ENCODE results near the gene PNLIPRP1.

PNLIPRP1 gene

DNA sequence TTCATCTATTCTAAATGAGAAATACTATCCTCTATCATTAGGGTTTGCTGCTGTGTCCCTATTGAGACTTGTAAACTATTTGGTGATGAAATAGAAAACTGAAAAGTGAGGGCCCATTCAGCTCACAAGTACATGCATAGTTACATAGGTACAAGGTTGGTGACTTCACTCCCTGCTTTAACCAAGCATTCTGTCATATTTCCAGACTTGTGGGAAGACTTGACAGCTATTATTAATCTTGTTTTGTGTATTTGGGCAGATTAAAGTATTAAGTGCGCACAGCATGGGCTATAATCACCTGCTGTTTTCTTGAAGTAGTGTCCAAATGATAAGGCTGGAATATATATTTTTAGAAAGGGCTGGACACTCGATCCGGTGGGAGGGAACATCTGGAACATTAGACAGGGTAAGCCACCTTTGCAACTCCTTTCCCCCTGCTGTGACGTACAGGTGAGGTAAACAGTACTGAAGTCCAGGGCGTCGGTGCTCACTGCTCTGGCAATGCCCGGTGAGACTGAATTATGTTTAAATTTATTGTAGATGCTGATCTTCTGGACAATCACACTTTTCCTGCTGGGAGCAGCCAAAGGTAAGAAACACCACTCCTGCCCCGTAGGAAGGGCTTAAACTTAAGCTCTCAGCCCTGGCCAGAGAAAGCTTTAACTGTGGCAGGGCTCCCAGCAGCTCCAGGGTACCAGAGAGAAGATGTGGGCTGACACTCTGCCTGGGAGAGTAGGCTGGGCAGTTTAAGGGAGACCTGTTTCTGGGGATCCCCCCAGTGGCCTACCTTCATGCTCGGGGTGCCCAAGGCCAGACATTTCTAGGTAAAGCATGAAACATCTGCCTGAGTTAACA lies at the start of gene PNLIPRP1:
Gene PNLIPRP1, plus strand, starts transcription at position 370 of the 855 bp plus-strand sequence. Its CDS starts 171 bp downstream, at position 541.
- DNase-seq (ENCODE audit: low spot score): no peak

GRCh38 chr10:116542007-116542677 lies 48.6 kb upstream of the PNLIPRP1 start:
- DNase-seq (ENCODE audit: low spot score): no peak

DNA sequence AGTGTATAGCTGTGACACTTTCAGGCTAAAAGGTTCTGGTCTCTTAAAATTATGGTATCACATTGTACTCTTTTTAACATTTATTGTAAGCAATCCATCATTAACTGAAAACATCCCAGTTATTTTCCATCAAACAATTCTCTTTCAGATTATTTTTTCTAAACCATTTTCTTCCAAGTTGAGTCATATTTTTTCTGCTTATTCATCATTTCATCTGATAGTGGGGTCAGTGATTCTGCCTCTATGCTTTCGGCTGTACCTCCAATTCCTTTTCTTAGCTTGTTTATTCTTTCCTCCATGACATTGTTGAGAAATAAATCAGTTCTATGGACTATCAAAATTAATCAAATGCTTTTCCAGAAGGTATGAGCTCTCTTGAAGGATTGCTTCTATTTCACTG lies 45.6 kb upstream of the PNLIPRP1 start:
- DNase-seq (ENCODE audit: low spot score): no peak

DNA sequence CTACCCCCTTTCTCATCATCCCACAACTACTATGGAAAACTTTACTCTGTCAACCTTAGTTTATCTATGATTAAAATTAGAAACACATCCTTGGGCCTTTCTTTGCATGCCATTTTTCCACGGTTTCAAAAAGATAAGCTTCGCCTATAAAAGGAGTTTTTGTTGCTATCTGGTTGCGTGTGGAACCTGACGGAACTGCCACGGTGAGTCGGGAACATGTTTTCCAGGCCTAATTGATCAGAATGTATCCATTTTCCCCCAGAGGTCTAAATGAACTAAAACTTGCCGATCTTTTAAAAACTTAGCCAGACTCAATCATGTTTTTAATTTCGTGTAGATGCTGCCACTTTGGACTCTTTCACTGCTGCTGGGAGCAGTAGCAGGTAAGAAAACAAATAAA lies 45.0 kb upstream of the PNLIPRP1 start, which contains the start of gene PNLIP:
Gene PNLIP, plus strand, starts transcription at position 176 of the 400 bp plus-strand sequence. Its CDS starts 162 bp downstream, at position 338.
- no peak for DNase-seq (ENCODE audit: low spot score)

DNA sequence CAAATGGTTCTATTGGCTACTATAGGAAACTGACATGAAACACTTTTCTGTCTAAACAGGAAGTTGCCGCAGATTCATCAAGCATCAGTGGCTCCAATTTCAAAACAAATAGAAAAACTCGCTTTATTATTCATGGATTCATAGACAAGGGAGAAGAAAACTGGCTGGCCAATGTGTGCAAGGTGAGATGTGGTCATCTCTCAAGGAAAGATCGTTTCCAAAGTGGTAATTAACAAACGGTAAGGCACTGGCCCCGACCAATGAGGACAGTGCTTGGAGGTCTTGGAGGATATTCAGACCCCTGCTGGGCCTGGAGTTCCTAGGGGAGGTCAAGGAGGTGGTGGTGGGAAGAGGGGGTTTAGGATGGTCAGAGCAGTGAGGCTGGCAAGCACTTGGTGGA lies 42.5 kb upstream of the PNLIPRP1 start:
- no peak for DNase-seq (ENCODE audit: low spot score)

GRCh38 chr10:116553378-116553980 lies 37.3 kb upstream of the PNLIPRP1 start:
- no peak for DNase-seq (ENCODE audit: low spot score)

DNA sequence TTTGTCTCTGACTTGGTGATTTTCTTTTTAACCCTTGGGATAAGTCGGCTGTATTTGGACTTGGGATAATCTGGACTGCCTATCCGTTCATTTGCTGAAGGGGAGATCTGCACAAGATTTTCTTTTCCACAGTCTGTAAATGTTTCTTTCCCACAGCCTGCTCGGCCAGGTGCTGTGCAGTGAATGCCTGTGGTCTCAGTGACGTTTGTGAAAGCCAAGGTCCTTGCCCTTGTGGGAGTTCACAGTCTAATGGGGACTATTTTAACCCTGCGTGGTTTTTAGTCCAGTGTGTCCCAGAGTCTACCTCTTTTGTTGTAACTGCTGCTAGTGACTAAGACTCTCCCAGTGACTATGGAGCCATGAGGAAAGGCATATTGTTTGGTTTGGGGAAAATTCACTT lies 36.1 kb upstream of the PNLIPRP1 start:
- no peak for DNase-seq (ENCODE audit: low spot score)

DNA sequence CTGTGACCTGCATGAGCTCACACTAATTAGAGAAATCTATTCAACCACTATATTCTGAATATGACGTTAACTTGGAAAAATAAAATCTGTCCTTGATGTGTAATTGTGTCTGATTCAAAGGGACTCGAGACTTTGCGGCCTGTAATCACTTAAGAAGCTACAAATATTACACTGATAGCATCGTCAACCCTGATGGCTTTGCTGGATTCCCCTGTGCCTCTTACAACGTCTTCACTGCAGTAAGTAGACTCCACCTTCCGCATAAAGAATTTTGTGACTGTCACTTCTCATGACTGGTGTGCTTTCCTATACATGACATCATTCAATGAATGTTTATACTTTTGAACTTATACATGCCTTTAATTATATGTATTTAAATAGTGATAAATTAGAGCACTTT lies 34.9 kb upstream of the PNLIPRP1 start:
- DNase-seq (ENCODE audit: low spot score): no peak

- DNase-seq (ENCODE audit: low spot score): no peak
Measured at GRCh38 chr10:116557305-116557880, 33.4 kb upstream of the PNLIPRP1 start.

DNA sequence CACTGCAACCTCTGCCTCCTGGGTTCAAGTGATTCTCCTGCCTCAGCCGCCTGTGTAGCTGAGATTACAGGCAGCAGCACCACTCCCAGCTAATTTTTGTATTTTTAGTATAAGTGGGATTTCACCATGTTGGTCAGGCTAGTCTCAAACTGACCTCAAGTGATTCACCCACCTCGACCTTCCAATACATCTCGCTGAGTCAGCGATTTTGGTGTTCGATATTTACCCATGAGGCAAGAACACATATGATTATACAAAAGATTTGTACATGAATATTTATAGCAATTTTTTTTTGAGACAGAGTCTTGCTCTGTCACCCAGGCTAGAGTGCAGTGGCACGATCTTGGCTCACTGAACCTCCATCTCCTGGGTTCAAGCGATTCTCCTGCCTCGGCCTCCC lies 25.2 kb upstream of the PNLIPRP1 start:
- no peak for DNase-seq (ENCODE audit: low spot score)

- DNase-seq (ENCODE audit: low spot score): no peak
Measured at GRCh38 chr10:116566932-116567331, 23.8 kb upstream of the PNLIPRP1 start.

DNA sequence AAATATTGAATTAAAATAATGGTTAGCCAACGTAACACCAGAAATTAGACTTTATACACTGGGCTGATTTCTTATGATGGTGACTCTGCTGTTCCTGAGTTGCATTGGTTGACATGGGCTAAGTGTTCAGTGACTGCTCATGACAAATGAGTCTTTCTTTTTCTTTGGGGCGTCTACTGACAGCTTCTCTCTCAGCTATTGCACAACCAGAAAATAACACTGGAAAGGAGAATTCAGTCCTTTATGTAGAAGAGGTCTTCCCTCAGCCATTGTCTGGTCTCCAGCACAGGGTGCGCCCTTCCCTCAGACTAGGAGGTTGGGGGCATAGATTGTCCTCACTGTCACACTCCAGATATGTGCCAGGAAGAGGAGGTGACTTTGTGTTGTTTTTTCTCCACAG lies 23.4 kb upstream of the PNLIPRP1 start:
- no peak for DNase-seq (ENCODE audit: low spot score)

- DNase-seq (ENCODE audit: low spot score): no peak
Measured at GRCh38 chr10:116574797-116575196, 16.0 kb upstream of the PNLIPRP1 start.

GRCh38 chr10:116587878-116588591 lies 2.7 kb upstream of the PNLIPRP1 start:
- DNase-seq (ENCODE audit: low spot score): no peak

DNA sequence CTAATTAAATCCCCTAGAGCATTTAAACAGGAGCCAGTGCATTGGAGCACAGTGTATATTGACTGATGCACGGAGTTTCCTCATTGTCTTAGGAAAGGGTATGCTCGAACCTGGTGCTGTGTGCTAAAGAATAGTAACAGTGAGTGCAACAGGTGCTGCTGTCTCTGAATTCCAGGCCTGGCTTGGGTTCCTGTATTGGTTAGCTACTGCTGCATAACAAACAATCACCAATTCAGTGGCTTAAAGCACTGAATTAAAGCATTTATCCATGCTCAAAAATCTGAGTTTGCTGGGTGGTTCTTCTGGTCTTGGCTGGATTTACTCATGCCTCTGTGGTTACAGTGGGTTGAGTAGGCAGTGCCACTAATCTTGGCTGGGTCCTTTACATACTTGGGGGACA lies 1.8 kb upstream of the PNLIPRP1 start:
- DNase-seq (ENCODE audit: low spot score): no peak

DNA sequence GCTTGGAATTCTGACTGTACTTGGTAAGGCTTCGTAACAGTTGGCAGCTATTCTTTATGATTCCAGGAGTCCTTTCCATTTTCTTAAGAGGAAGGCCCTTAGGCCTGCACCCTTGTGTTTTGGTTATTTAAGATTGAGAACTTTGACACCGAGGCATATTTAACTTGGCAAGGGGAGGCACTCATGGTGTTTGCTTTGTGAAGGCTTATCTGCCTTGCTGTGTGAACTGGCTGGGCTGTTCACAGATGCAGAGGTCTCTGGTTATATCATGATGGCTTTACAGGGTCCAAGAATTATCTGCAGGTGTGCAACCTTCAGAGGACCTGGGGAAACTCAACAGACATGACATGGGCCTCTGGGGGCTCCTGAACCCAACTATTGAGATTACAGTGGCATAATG lies 833 bp upstream of the PNLIPRP1 start:
- DNase-seq (ENCODE audit: low spot score): no peak

GRCh38 chr10:116593139-116593740 lies 2.5 kb downstream of the PNLIPRP1 start:
- no peak for DNase-seq (ENCODE audit: low spot score)

DNA sequence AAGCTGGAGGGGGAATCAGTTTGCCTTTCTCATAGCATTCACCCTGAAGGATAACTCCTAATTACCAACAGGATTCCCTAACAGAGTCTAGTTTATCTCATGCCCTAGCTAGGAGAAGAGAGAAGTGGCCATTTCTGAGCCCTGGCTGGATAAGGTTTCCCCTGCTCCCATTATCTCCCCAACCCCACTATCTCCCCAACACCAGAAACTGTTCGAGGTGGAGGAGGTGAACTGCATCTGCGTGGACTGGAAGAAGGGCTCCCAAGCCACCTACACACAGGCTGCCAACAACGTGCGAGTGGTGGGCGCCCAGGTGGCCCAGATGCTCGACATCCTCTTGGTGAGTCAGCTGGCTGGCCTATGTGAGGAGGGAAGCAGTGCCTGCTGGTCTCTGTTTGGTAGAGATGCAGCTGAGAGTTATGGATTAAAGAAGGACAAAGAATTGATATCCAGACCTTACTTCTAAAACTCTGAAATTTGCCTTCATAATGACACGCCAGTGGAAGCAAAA lies 3.8 kb downstream of the PNLIPRP1 start:
- DNase-seq (ENCODE audit: low spot score): no peak

- DNase-seq (ENCODE audit: low spot score): no peak
Measured at GRCh38 chr10:116596062-116596461, 5.3 kb downstream of the PNLIPRP1 start.

DNA sequence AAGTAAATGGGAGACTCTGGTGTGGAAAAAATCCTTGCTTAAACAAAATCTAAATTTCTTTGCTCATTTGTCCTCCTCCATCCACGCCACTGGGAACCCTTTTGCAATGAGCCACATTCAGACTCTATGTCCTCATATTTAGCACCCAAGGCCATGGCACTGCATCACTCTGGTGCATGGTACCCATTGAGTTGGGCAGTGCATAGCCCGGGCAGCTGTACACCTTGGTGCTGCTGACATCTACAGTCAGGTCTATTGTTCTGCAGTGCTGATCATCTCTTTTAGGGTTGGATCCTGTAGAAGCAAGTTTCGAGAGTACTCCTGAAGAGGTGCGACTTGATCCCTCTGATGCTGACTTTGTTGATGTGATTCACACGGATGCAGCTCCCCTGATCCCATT lies 6.8 kb downstream of the PNLIPRP1 start:
- no peak for DNase-seq (ENCODE audit: low spot score)

DNA sequence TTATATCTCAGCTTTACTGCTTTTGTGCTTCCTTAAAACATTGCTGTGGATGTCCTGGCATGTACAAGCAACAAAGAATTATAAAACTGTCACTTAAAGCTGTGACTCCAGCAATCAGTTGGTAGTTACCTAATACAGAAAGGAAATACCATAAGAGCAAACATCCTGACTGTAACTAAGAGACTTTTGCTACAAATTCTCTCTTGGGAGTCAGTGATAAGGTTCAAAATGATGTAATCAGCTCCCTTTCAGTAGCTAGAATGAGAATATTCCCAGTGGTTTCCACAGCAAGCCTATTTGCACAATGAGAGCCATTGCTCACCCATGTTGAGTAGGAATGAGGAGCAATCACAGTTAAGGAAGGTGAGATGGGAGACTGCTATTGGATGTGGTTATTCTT lies 7.6 kb downstream of the PNLIPRP1 start:
- DNase-seq (ENCODE audit: low spot score): no peak

All from germinal center (tissue), 1 donor.